Lower leg skin (tissue), 3 donors: ENCODE measurements around the gene ZKSCAN7.

Experiments used
- POLR2A ChIP-seq, 2 donors: fragments of 450-650 bp; IDR thresholded peaks; one replicate each; pipeline ENCODE4 v1.6.1; 2016 to 2017; ENCODE audit warnings: antibody characterized with exemption in 2 of 2, mild to moderate bottlenecking in 1 of 2, moderate library complexity in 1 of 2
- TF ChIP-seq, protein P1 (sequence below), 3 donors: fragments of 450-650 bp; IDR thresholded peaks; one replicate each; pipeline ENCODE4 v1.5.1; 2016; ENCODE audit warnings: antibody characterized with exemption in 3 of 3, mild to moderate bottlenecking in 3 of 3, moderate library complexity in 2 of 3

DNA sequence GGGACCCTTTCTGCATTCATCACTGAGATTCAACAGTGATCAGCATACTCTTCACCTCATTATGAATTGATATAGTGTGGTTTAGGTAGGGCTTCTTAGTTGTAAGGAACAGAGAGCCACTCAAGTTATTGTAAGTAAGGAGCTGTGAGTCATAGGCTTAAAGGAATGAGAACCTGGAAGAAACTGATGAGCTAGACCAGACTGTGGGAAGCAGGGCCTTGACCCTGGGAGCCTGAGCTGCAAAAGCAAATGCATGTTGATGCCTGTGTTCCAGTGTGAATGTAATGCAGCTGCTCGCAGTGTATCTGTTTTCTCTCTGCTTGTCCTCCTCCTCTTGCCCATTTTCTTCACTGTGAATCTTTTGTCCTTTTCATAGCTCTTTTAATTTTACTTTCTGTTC is 13.6 kb downstream of the ZKSCAN7 start:
- TF ChIP-seq, protein P1, sequence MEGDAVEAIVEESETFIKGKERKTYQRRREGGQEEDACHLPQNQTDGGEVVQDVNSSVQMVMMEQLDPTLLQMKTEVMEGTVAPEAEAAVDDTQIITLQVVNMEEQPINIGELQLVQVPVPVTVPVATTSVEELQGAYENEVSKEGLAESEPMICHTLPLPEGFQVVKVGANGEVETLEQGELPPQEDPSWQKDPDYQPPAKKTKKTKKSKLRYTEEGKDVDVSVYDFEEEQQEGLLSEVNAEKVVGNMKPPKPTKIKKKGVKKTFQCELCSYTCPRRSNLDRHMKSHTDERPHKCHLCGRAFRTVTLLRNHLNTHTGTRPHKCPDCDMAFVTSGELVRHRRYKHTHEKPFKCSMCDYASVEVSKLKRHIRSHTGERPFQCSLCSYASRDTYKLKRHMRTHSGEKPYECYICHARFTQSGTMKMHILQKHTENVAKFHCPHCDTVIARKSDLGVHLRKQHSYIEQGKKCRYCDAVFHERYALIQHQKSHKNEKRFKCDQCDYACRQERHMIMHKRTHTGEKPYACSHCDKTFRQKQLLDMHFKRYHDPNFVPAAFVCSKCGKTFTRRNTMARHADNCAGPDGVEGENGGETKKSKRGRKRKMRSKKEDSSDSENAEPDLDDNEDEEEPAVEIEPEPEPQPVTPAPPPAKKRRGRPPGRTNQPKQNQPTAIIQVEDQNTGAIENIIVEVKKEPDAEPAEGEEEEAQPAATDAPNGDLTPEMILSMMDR (IDR thresholded peaks at IDR 0.05), result no peak
- no peak for TF ChIP-seq POLR2A (IDR thresholded peaks at IDR 0.05)
